Adrenal gland (tissue), 12 donors: ENCODE measurements around the gene DOCK9. TPM values are rescaled to one million over a fixed set of nuclear protein-coding genes. Genes with fewer than 3 reads are reported as not detected.

Experiments used
- DNase-seq, 7 donors: peaks; one replicate each; pipeline ENCODE4 v3.0.0-alpha.2; 2019 to 2020
- H3K27ac ChIP-seq, 5 donors: fragments of 200-600 bp; sonication (generic) in 4 of 5; 1 replicate in 3 of 5; 2 replicates in 2 of 5; pipeline versions ENCODE4 v1.5.1 to v1.8.0; 2016 to 2020; ENCODE audit warnings: mild to moderate bottlenecking in 1 of 5
- H3K27me3 ChIP-seq: fragments of 200-600 bp; 2 replicates; pipeline ENCODE4 v1.8.0; 2021
- H3K36me3 ChIP-seq, 2 donors: fragments of 200-600 bp; replicated peaks in 1 of 2; 1 replicate in 1 of 2; 2 replicates in 1 of 2; pipeline versions ENCODE4 v1.5.1 to v1.8.0; 2018 to 2022
- H3K4me1 ChIP-seq, 2 donors: fragments of 200-600 bp; replicated peaks in 1 of 2; 1 replicate in 1 of 2; 2 replicates in 1 of 2; pipeline versions ENCODE4 v1.5.1 to v1.8.0; 2018 to 2021
- H3K4me3 ChIP-seq, 4 donors: fragments of 200-600 bp; sonication (generic) in 3 of 4; one replicate each; pipeline ENCODE4 v1.5.1; 2016 to 2018
- H3K9me3 ChIP-seq, 3 donors: fragments of 200-600 bp; sonication (generic) in 1 of 3; replicated peaks in 1 of 3; 1 replicate in 2 of 3; 2 replicates in 1 of 3; pipeline versions ENCODE4 v1.5.1 to v1.8.0; 2016 to 2021
- CTCF ChIP-seq, 6 experiments: fragments of 450-650 bp in 4 of 6; fragments of 200-600 bp in 2 of 6; sonication (generic) in 1 of 6; IDR thresholded peaks; 1 replicate in 5 of 6; 2 replicates in 1 of 6; pipeline versions ENCODE4 v1.5.1 to v1.8.0; 2016 to 2021; ENCODE audit warnings: antibody characterized with exemption in 6 of 6, mild to moderate bottlenecking in 2 of 6, moderate library complexity in 1 of 6
- POLR2A ChIP-seq, 2 donors: fragments of 450-650 bp; IDR thresholded peaks; one replicate each; pipeline ENCODE4 v1.6.1; 2017; ENCODE audit warnings: antibody characterized with exemption in 2 of 2, mild to moderate bottlenecking in 2 of 2, moderate library complexity in 1 of 2
- WGBS, 4 donors: extraction: QIAGEN DNeasy Blood & Tissue Kit in 2 of 4; methylation state at CpG; one replicate each; pipeline versions ENCODE4 v1.1.5 to v1.1.7; 2013 to 2017; 5-methylcytosine and 5-hydroxymethylcytosine counted together
- intact Hi-C, 2 donors: fragments of 100-400 bp; cut with DNase I; formaldehyde crosslinking; loops; one replicate each; pipeline versions ENCODE4 v1.14.1 to v1.15.0; 2022 to 2023
- polyA plus RNA-seq, 3 donors: library from polyadenylated mRNA; stranded (reverse); fragments of 200-250 nt in 2 of 3; fragments of 350-450 nt in 1 of 3; fragmentation: Illumina TruSeq in 1 of 3; extraction: RNeasy Lipid Tissue Mini Kit (QIAGEN cat#74804) in 1 of 3; gene quantifications; one replicate each; pipeline ENCODE4 v1.2.3, GENCODE V29; 2013 to 2014
- total RNA-seq, 9 donors: library from RNA; depleted of rRNA in 4 of 9; stranded (reverse); fragments of >200 nt in 4 of 9; fragments of 120-200 nt in 1 of 9; fragmentation: NEBNext Ultra II Directional in 1 of 9; extraction: Animal tissue kit (Norgen Biotek cat#: 25700) in 1 of 9; gene quantifications; one replicate each; pipeline versions ENCODE4 v1.1.0 to v1.2.4, GENCODE V29; 2013 to 2023
- donor health status: healthy with polysubstance abuse.
- donor health status: Bipolar disorder and iron deficiency.
- donor health status: DM: yes; HTN: yes; CAD: no.
- donor health status: DM: no; HTN: no; CAD: no.
- donor health status: DM: no; HTN: no; CAD: no.
- donor health status: DM: yes; HTN: yes; CAD: no.

The DOCK9 gene
- total and polyA plus RNA-seq, 12 donors: 16.2 to 83.4 (median 51.9) TPM

GRCh38 chr13:98976338-98976737, 1.5 kb downstream of the DOCK9 start:
- no peak for DNase-seq
- no peaks in the 10 kb centered on the region for H3K27me3 ChIP-seq
- H3K9me3 ChIP-seq: no peaks in the 10 kb centered on the region
- H3K36me3 ChIP-seq: no peaks in the 10 kb centered on the region
- TF ChIP-seq CTCF (IDR thresholded peaks at IDR 0.05): no peak
- peak overlapping the region in 1 of 4 donors; percentile 50 for H3K4me3 ChIP-seq
- intact Hi-C loops: no loop called here
- H3K4me1 ChIP-seq: peaks cover 6 to 26% of the 10 kb centered on the region in 2 donors
- H3K27ac ChIP-seq: no peak overlapping the region

GRCh38 chr13:98975822-98976261, 2.0 kb downstream of the DOCK9 start:
- DNase-seq: peak in 1 of 7 donors; percentile 9
- Histone ChIP-seq H3K27me3 (no peaks in the 10 kb centered on the region), H3K9me3 (no peaks in the 10 kb centered on the region), H3K4me1 (peaks cover 6 to 26% of the 10 kb centered on the region in 2 donors), H3K36me3 (no peaks in the 10 kb centered on the region), H3K27ac (no peak overlapping the region), H3K4me3 (peak overlapping the region in 1 of 4 donors; percentile 29)
- 32 to 47% (median 40%) methylated on average over 5 of the region's 5 CpGs for WGBS, 4 donors
- intact Hi-C loops: no loop called here
- TF ChIP-seq CTCF (IDR thresholded peaks at IDR 0.05): no peak
- TF ChIP-seq POLR2A (IDR thresholded peaks at IDR 0.05): no peak

- H3K9me3 ChIP-seq: no peaks in the 10 kb centered on the region
- TF ChIP-seq POLR2A (IDR thresholded peaks at IDR 0.05) (no peak), CTCF (IDR thresholded peaks at IDR 0.05) (no peak)
- no peaks in the 10 kb centered on the region for H3K36me3 ChIP-seq
- H3K27ac ChIP-seq: no peak overlapping the region
- intact Hi-C loops: loop anchor here in 1 of 2 donors (5.0 kb wide), 1 partner anchor 57 kb away; no protein-coding TSS in a partner anchor
- H3K4me3 ChIP-seq: no peak overlapping the region
- 44 to 80% (median 53%) methylated on average over 2 of the region's 2 CpGs for WGBS, 4 donors
- H3K4me1 ChIP-seq: peaks cover 6 to 26% of the 10 kb centered on the region in 2 donors
- no peaks in the 10 kb centered on the region for H3K27me3 ChIP-seq
- no peak for DNase-seq
Measured at GRCh38 chr13:98974053-98974452, 3.8 kb downstream of the DOCK9 start.

GRCh38 chr13:98972627-98973026, 5.2 kb downstream of the DOCK9 start:
- peaks cover 6 to 15% of the 10 kb centered on the region in 2 donors for H3K4me1 ChIP-seq
- DNase-seq: no peak
- no peaks in the 10 kb centered on the region for H3K9me3 ChIP-seq
- intact Hi-C loops: loop anchor here in 1 of 2 donors (5.0 kb wide), 1 partner anchor 55 kb away; no protein-coding TSS in a partner anchor
- no peaks in the 10 kb centered on the region for H3K27me3 ChIP-seq
- H3K4me3 ChIP-seq: no peak overlapping the region
- TF ChIP-seq POLR2A (IDR thresholded peaks at IDR 0.05) (no peak), CTCF (IDR thresholded peaks at IDR 0.05) (no peak)
- WGBS, 4 donors: 82 to 95% (median 89%) methylated on average over 4 of the region's 4 CpGs
- H3K27ac ChIP-seq: no peak overlapping the region
- no peaks in the 10 kb centered on the region for H3K36me3 ChIP-seq
